Activated CD8-positive, alpha-beta T cell treated with anti-CD3 and anti-CD28 coated beads for 36 hours (primary cell): ENCODE measurements around the gene LRRC4C. TPM values are rescaled to one million over a fixed set of nuclear protein-coding genes. Genes with fewer than 3 reads are reported as not detected.

Source experiments
- ATAC-seq: fragments of 200-7000 bp; cut with Tn5 transposase; one replicate; pipeline ENCODE4 v1.10.0; 2021; ENCODE audit warnings: mild to moderate bottlenecking, moderate library complexity
- CTCF ChIA-PET: fragments of 350-600 bp; sonication (Branson Sonifier 250); formaldehyde crosslinking; loops from one replicate; lab custom pipeline; 2021; ENCODE audit warnings: antibody characterized with exemption; lab: Charles Lee
- POLR2A ChIA-PET: fragments of 350-600 bp; sonication (Branson Sonifier 250); formaldehyde crosslinking; loops from one replicate; lab custom pipeline; 2021; ENCODE audit warnings: antibody characterized with exemption; lab: Charles Lee
- DNase-seq: peaks from one replicate; pipeline ENCODE4 v3.0.0-alpha.2; 2020
- H3K27ac Mint-ChIP-seq: one replicate; pipeline ENCODE4 v1.8.0; 2021; ENCODE audit warnings: mild to moderate bottlenecking, mixed read lengths
- H3K27me3 Mint-ChIP-seq: one replicate; pipeline ENCODE4 v1.8.0; 2021; ENCODE audit warnings: mixed read lengths
- H3K36me3 Mint-ChIP-seq: one replicate; pipeline ENCODE4 v1.8.0; 2021; ENCODE audit warnings: low read depth, mixed read lengths
- H3K4me1 Mint-ChIP-seq: one replicate; pipeline ENCODE4 v1.8.0; 2021; ENCODE audit warnings: low read depth, mixed read lengths
- H3K4me3 Mint-ChIP-seq: one replicate; pipeline ENCODE4 v1.8.0; 2021; ENCODE audit warnings: mild to moderate bottlenecking, moderate library complexity, mixed read lengths
- H3K9me3 Mint-ChIP-seq: one replicate; pipeline ENCODE4 v1.8.0; 2021; ENCODE audit warnings: mixed read lengths
- intact Hi-C: fragments of 100-400 bp; cut with micrococcal nuclease; formaldehyde crosslinking; loops from one replicate; pipeline ENCODE4 v1.10.0; 2022
- total RNA-seq, 2 experiments: library from RNA; stranded (reverse); gene quantifications; one replicate each; pipeline ENCODE4 v1.2.3, GENCODE V29; 2021
- TF ChIP-seq, protein P1 (sequence below): fragments of 200-600 bp; IDR thresholded peaks from one replicate; pipeline ENCODE4 v1.8.0; 2022; ENCODE audit warnings: antibody characterized with exemption, mild to moderate bottlenecking

Gene LRRC4C
- total RNA-seq, 2 experiments from 2014 or later: not detected

DNA sequence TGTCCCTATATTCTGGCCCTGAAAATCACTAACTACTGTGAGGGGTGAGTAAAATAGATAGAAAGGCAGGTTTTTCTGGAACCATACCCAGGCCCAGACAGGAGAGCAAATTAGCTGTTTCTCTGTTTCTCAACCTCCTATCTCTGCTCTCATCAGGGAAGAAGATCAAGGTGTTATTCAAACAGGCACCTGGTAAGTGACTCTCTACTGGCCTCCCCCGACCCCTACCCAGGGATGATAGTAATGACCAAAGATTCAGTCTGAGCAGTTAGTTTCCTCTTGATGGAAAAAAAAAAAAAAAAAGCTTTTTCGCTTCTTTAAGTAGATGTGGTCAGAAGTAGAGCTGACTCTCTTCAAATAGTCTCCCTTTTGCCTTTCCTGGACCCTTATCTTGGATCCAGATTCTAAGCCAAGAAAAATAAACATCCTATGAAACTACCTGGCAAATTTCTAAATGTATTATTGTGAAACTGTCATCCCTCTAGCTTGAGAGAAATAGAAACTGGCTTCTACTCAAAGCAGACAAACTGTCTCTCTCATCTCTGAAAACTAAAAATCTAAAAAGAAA is 9.9 kb downstream of the LRRC4C start:
- H3K27me3 Mint-ChIP-seq: no peaks in the 10 kb centered on the region
- CTCF ChIA-PET: no interaction called here
- intact Hi-C loops: no loop called here
- no peak overlapping the region for H3K4me3 Mint-ChIP-seq
- no peak for ATAC-seq
- POLR2A ChIA-PET: no interaction called here
- no peaks in the 10 kb centered on the region for H3K4me1 Mint-ChIP-seq
- DNase-seq: no peak
- TF ChIP-seq, protein P1, sequence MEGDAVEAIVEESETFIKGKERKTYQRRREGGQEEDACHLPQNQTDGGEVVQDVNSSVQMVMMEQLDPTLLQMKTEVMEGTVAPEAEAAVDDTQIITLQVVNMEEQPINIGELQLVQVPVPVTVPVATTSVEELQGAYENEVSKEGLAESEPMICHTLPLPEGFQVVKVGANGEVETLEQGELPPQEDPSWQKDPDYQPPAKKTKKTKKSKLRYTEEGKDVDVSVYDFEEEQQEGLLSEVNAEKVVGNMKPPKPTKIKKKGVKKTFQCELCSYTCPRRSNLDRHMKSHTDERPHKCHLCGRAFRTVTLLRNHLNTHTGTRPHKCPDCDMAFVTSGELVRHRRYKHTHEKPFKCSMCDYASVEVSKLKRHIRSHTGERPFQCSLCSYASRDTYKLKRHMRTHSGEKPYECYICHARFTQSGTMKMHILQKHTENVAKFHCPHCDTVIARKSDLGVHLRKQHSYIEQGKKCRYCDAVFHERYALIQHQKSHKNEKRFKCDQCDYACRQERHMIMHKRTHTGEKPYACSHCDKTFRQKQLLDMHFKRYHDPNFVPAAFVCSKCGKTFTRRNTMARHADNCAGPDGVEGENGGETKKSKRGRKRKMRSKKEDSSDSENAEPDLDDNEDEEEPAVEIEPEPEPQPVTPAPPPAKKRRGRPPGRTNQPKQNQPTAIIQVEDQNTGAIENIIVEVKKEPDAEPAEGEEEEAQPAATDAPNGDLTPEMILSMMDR: no peak
- peaks cover 4% of the 10 kb centered on the region for H3K9me3 Mint-ChIP-seq
- no peak overlapping the region for H3K27ac Mint-ChIP-seq
- no peaks in the 10 kb centered on the region for H3K36me3 Mint-ChIP-seq

DNA sequence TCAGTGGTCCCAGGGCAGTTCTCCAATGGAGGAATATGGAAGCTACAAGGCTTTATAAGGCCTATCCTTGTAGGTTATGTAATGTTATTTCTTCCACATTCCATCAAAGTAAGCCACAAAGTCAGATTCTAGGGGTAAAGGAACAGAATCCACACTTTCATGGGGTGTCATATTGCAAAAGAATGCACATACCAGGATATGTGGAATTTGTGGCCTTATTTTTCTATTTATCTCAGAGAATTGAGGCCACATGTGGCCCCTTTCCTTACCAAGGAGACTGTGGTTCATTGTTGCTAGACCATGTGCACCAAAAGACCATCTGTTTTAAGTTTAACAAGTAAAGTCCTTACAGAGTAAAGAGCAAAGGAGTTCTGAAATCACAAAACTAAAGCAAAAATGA is 12.9 kb downstream of the LRRC4C start:
- Mint-ChIP-seq H3K36me3 (no peaks in the 10 kb centered on the region), H3K4me1 (no peaks in the 10 kb centered on the region), H3K27ac (no peak overlapping the region), H3K9me3 (peaks cover 4% of the 10 kb centered on the region), H3K4me3 (no peak overlapping the region), H3K27me3 (no peaks in the 10 kb centered on the region)
- ATAC-seq: no peak
- no peak for DNase-seq
- CTCF ChIA-PET: no interaction called here
- intact Hi-C loops: no loop called here
- TF ChIP-seq, protein P1: no peak
- POLR2A ChIA-PET: no interaction called here

DNA sequence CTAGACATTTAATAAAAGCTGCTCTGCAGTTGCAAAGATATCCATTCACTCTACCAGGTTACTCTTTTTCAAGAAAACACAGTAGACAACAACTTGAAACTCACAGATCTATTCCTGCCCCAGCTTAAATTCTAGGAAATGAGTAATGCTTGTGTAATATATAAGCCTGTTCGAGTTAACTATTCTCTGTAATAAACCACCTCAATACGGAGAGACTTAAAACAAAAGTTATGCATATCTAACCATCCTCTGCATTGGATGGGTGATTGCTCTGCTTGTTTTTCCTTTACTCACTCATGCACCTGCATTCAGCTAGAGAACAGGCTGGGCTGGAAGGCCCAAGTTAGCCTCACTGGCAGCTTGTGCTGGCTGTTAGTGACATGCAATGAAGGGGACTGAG is 13.3 kb downstream of the LRRC4C start:
- TF ChIP-seq, protein P1: no peak
- H3K27ac Mint-ChIP-seq: no peak overlapping the region
- H3K9me3 Mint-ChIP-seq: peaks cover 4% of the 10 kb centered on the region
- CTCF ChIA-PET: no interaction called here
- DNase-seq: no peak
- no peak for ATAC-seq
- H3K27me3 Mint-ChIP-seq: no peaks in the 10 kb centered on the region
- POLR2A ChIA-PET: no interaction called here
- H3K4me1 Mint-ChIP-seq: no peaks in the 10 kb centered on the region
- H3K4me3 Mint-ChIP-seq: no peak overlapping the region
- H3K36me3 Mint-ChIP-seq: no peaks in the 10 kb centered on the region
- intact Hi-C loops: no loop called here

DNA sequence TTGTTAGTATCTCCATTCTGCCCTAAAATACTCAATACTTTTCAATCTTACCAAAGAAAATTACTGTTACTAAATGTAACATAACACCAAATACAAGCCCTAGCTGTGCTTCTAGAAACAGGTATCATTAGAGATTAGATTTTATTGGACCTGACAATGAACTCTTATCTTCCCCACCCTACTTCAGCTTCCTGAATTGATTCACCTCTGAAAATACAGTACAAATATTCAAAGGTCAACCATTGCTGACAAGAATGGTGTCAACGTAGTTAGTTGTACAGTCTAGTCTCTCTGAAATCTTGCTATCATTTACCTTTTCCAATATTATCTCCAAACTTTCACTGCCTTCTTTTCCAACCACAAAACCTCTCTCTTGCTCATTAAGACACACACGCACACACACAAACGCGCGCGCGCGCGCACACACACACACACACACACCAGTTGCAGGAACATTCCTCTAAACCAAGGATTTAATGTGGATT is 22.4 kb downstream of the LRRC4C start:
- POLR2A ChIA-PET: no interaction called here
- intact Hi-C loops: no loop called here
- TF ChIP-seq, protein P1: no peak
- no peak for ATAC-seq
- DNase-seq: no peak
- no peaks in the 10 kb centered on the region for H3K36me3 Mint-ChIP-seq
- CTCF ChIA-PET: no interaction called here
- no peak overlapping the region for H3K4me3 Mint-ChIP-seq
- H3K4me1 Mint-ChIP-seq: no peaks in the 10 kb centered on the region
- no peaks in the 10 kb centered on the region for H3K27me3 Mint-ChIP-seq
- H3K27ac Mint-ChIP-seq: no peak overlapping the region
- H3K9me3 Mint-ChIP-seq: peaks cover 8% of the 10 kb centered on the region

DNA sequence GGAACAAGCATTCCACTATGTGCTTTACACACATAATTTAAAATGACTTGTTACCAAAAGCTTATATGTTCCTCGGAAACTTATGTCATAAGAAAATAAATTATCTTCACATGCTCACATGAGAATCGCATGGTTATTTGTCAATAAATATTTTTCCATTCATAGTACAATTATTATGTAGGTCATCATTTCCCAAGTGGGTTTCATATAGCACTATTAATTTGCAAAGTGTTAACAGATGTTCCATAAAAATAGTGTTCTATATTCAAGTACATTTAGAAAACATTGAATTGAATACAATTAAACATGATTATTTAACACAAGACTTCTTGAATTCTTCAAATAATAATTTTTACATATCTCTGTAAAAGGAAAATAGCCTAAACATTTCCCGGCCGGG is 23.9 kb downstream of the LRRC4C start:
- intact Hi-C loops: no loop called here
- ChIA-PET CTCF (no interaction called here), POLR2A (no interaction called here)
- DNase-seq (no peak), ATAC-seq (no peak)
- no peaks in the 10 kb centered on the region for H3K4me1 Mint-ChIP-seq
- no peak overlapping the region for H3K27ac Mint-ChIP-seq
- no peaks in the 10 kb centered on the region for H3K27me3 Mint-ChIP-seq
- no peaks in the 10 kb centered on the region for H3K36me3 Mint-ChIP-seq
- TF ChIP-seq, protein P1: no peak
- H3K4me3 Mint-ChIP-seq: no peak overlapping the region
- peaks cover 9% of the 10 kb centered on the region for H3K9me3 Mint-ChIP-seq
